Measurements from ENCODE around the gene TNFAIP8.

Gene TNFAIP8

GRCh38 chr5:119347991-119348390 lies 7.8 kb upstream of the TNFAIP8 start:
- DNase-seq (ENCODE audit: low spot score): peak; percentile 81

- DNase-seq (ENCODE audit: low spot score): no peak
These were observed 2.6 kb upstream of the TNFAIP8 start for GRCh38 chr5:119353213-119353612.

- DNase-seq (ENCODE audit: low spot score): no peak
These were observed 2.0 kb upstream of the TNFAIP8 start for GRCh38 chr5:119353686-119354366.

GRCh38 chr5:119354537-119355243 lies 1.1 kb upstream of the TNFAIP8 start:
- DNase-seq (ENCODE audit: low spot score): no peak

- no peak for DNase-seq (ENCODE audit: low spot score)
These were observed 578 bp upstream of the TNFAIP8 start for GRCh38 chr5:119355244-119355638.

- no peak for DNase-seq (ENCODE audit: low spot score)
These were observed 881 bp downstream of the TNFAIP8 start for GRCh38 chr5:119356612-119357188.

- no peak for DNase-seq (ENCODE audit: low spot score)
These were observed 1.5 kb downstream of the TNFAIP8 start for GRCh38 chr5:119357270-119357669.

GRCh38 chr5:119357808-119358529 lies 2.1 kb downstream of the TNFAIP8 start:
- no peak for DNase-seq (ENCODE audit: low spot score)

GRCh38 chr5:119358530-119358900 lies 2.7 kb downstream of the TNFAIP8 start:
- no peak for DNase-seq (ENCODE audit: low spot score)

GRCh38 chr5:119358901-119359603 lies 3.2 kb downstream of the TNFAIP8 start:
- DNase-seq (ENCODE audit: low spot score): no peak

GRCh38 chr5:119359737-119360413 lies 4.1 kb downstream of the TNFAIP8 start:
- no peak for DNase-seq (ENCODE audit: low spot score)

GRCh38 chr5:119360905-119361593 lies 5.2 kb downstream of the TNFAIP8 start:
- DNase-seq (ENCODE audit: low spot score): peak; percentile 74

GRCh38 chr5:119361594-119362125 lies 5.8 kb downstream of the TNFAIP8 start:
- no peak for DNase-seq (ENCODE audit: low spot score)

GRCh38 chr5:119362714-119363113 lies 6.9 kb downstream of the TNFAIP8 start:
- DNase-seq (ENCODE audit: low spot score): no peak

- no peak for DNase-seq (ENCODE audit: low spot score)
These were observed 7.5 kb downstream of the TNFAIP8 start for GRCh38 chr5:119363271-119363670.

GRCh38 chr5:119363936-119364335 lies 8.1 kb downstream of the TNFAIP8 start:
- no peak for DNase-seq (ENCODE audit: low spot score)

- peak; percentile 31 for DNase-seq (ENCODE audit: low spot score)
These were observed 10.2 kb downstream of the TNFAIP8 start for GRCh38 chr5:119365847-119366539.

- no peak for DNase-seq (ENCODE audit: low spot score)
These were observed 10.7 kb downstream of the TNFAIP8 start for GRCh38 chr5:119366540-119366881.

GRCh38 chr5:119367502-119368237 lies 11.9 kb downstream of the TNFAIP8 start:
- peak; percentile 23 for DNase-seq (ENCODE audit: low spot score)
